Measurements from ENCODE around the gene ATAD2B. TPM values are rescaled to one million over a fixed set of nuclear protein-coding genes. Genes with fewer than 3 reads are reported as not detected.

Gene ATAD2B
- total RNA-seq, 1 experiment from 2014 or later = 8.6 TPM

DNA sequence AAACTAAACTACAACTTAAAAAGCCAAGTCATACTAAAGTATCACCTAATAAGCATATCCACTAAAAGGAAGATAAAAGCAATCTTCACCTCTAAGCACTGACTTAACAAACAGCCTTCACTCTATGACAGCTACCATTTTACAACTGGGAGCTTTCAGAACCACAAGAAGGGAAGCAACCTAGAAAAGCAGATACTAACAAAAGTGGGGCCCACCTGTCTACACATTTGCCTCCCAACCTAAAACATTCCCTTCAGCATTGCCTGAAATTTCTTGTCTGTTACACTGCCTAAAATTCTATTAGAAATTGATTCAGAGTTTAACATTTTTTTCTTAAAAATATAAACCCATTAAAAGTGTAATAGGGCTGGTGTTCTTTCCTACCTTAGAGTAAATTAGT is 172.0 kb downstream of the ATAD2B start:
- CTCF ChIA-PET = no interaction called here
- no peak overlapping the region for H3K4me2 ChIP-seq (ENCODE audit: low read length)
- no peaks in the 10 kb centered on the region for H3K9me2 ChIP-seq (replicated peaks; ENCODE audit: low read length)
- no TSS peak for BruUV-seq (replicated peaks)
- ATAC-seq (no peak), DNase-seq (no peak)
- TF ChIP-seq CTCF (conservative IDR thresholded peaks at IDR 0.05; ENCODE audit: low read depth, low read length) (no peak), EZH2phosphoT487 (IDR thresholded peaks at IDR 0.05; ENCODE audit: borderline replicate concordance, low read length) (no peak), EZH2 (IDR thresholded peaks at IDR 0.05; ENCODE audit: low read length, unreplicated experiment) (no peak)
- H3K4me1 ChIP-seq (ENCODE audit: insufficient read depth, low read length) = peaks cover 14% of the 10 kb centered on the region
- H3K4me3 ChIP-seq (ENCODE audit: low read length) = no peak overlapping the region
- no peak overlapping the region for H3K9ac ChIP-seq (ENCODE audit: low read length)
- POLR2A ChIA-PET (ENCODE audit: unreplicated experiment) = no interaction called here
- no peaks in the 10 kb centered on the region for H3K9me3 ChIP-seq (ENCODE audit: low read length)
- no peak overlapping the region for H2AFZ ChIP-seq (ENCODE audit: low read length)
- intact Hi-C loops (cut with micrococcal nuclease) = no loop called here
- no peaks in the 10 kb centered on the region for H3K79me2 ChIP-seq (ENCODE audit: low read length)
- no peaks in the 10 kb centered on the region for H4K20me1 ChIP-seq (ENCODE audit: low read length)
- H3K27ac ChIP-seq (ENCODE audit: low read length) = no peak overlapping the region
- no peaks in the 10 kb centered on the region for H3K27me3 ChIP-seq (ENCODE audit: low read length)
- H3K36me3 ChIP-seq (ENCODE audit: low read depth, low read length) = peaks cover 10% of the 10 kb centered on the region
- H3F3A ChIP-seq (ENCODE audit: low read length, unreplicated experiment) = no peaks in the 10 kb centered on the region

GRCh38 chr2:23753291-23754010 is 173.5 kb downstream of the ATAD2B start:
- no TSS peak for BruUV-seq (replicated peaks)
- no peak overlapping the region for H3K9ac ChIP-seq (ENCODE audit: low read length)
- intact Hi-C loops (cut with micrococcal nuclease) = no loop called here
- H3K27ac ChIP-seq (ENCODE audit: low read length) = no peak overlapping the region
- no peak overlapping the region for H3K4me2 ChIP-seq (ENCODE audit: low read length)
- no peak for ATAC-seq
- no peak overlapping the region for H2AFZ ChIP-seq (ENCODE audit: low read length)
- H4K20me1 ChIP-seq (ENCODE audit: low read length) = no peaks in the 10 kb centered on the region
- H3K9me2 ChIP-seq (replicated peaks; ENCODE audit: low read length) = no peaks in the 10 kb centered on the region
- no peak for TF ChIP-seq EZH2phosphoT487 (IDR thresholded peaks at IDR 0.05; ENCODE audit: borderline replicate concordance, low read length)
- no peak for TF ChIP-seq EZH2 (IDR thresholded peaks at IDR 0.05; ENCODE audit: low read length, unreplicated experiment)
- no peak for TF ChIP-seq CTCF (conservative IDR thresholded peaks at IDR 0.05; ENCODE audit: low read depth, low read length)
- ChIA-PET POLR2A (ENCODE audit: unreplicated experiment) (no interaction called here), CTCF (no interaction called here)
- H3F3A ChIP-seq (ENCODE audit: low read length, unreplicated experiment) = no peaks in the 10 kb centered on the region
- H3K9me3 ChIP-seq (ENCODE audit: low read length) = no peaks in the 10 kb centered on the region
- peaks cover 18% of the 10 kb centered on the region for H3K4me1 ChIP-seq (ENCODE audit: insufficient read depth, low read length)
- no peaks in the 10 kb centered on the region for H3K27me3 ChIP-seq (ENCODE audit: low read length)
- H3K79me2 ChIP-seq (ENCODE audit: low read length) = no peaks in the 10 kb centered on the region
- H3K4me3 ChIP-seq (ENCODE audit: low read length) = no peak overlapping the region
- DNase-seq = no peak
- peaks cover 10% of the 10 kb centered on the region for H3K36me3 ChIP-seq (ENCODE audit: low read depth, low read length)

- H3K36me3 ChIP-seq (ENCODE audit: low read depth, low read length) = peaks cover 3% of the 10 kb centered on the region; the same call in 1 of the 2 replicates
- DNase-seq (no peak), ATAC-seq (no peak)
- H3K9me2 ChIP-seq (replicated peaks; ENCODE audit: low read length) = no peaks in the 10 kb centered on the region
- no peaks in the 10 kb centered on the region for H3K79me2 ChIP-seq (ENCODE audit: low read length)
- H3K27me3 ChIP-seq (ENCODE audit: low read length) = no peaks in the 10 kb centered on the region
- H3F3A ChIP-seq (ENCODE audit: low read length, unreplicated experiment) = no peaks in the 10 kb centered on the region
- H4K20me1 ChIP-seq (ENCODE audit: low read length) = no peaks in the 10 kb centered on the region
- no peak overlapping the region for H3K9ac ChIP-seq (ENCODE audit: low read length)
- intact Hi-C loops (cut with micrococcal nuclease) = no loop called here
- H2AFZ ChIP-seq (ENCODE audit: low read length) = no peak overlapping the region
- no peak overlapping the region for H3K4me3 ChIP-seq (ENCODE audit: low read length)
- H3K9me3 ChIP-seq (ENCODE audit: low read length) = no peaks in the 10 kb centered on the region
- no TSS peak for BruUV-seq (replicated peaks)
- TF ChIP-seq EZH2phosphoT487 (IDR thresholded peaks at IDR 0.05; ENCODE audit: borderline replicate concordance, low read length) = no peak
- no peak for TF ChIP-seq CTCF (conservative IDR thresholded peaks at IDR 0.05; ENCODE audit: low read depth, low read length)
- no peak for TF ChIP-seq EZH2 (IDR thresholded peaks at IDR 0.05; ENCODE audit: low read length, unreplicated experiment)
- H3K4me2 ChIP-seq (ENCODE audit: low read length) = no peak overlapping the region
- ChIA-PET CTCF (no interaction called here), POLR2A (ENCODE audit: unreplicated experiment) (no interaction called here)
- H3K27ac ChIP-seq (ENCODE audit: low read length) = no peak overlapping the region
- H3K4me1 ChIP-seq (ENCODE audit: insufficient read depth, low read length) = peaks cover 6% of the 10 kb centered on the region; the same call in 1 of the 2 replicates
Measured at GRCh38 chr2:23751747-23752265, 175.1 kb downstream of the ATAD2B start.

All from PC-3 (cell line).